Heart left ventricle (tissue), 13 donors: ENCODE data around the gene OR5AC2.

Experiments used
- CTCF ChIP-seq, 12 donors: fragments of 200-600 bp; sonication (generic) in 4 of 12; IDR thresholded peaks; one replicate each; pipeline versions ENCODE4 v1.5.0 to v1.8.0; 2018 to 2022; ENCODE audit warnings: antibody characterized with exemption in 12 of 12, mild to moderate bottlenecking in 5 of 12
- POLR2A ChIP-seq, 2 donors: fragments of 450-650 bp; IDR thresholded peaks; one replicate each; pipeline ENCODE4 v1.6.1; 2017; ENCODE audit warnings: antibody characterized with exemption in 2 of 2, mild to moderate bottlenecking in 2 of 2, moderate library complexity in 2 of 2
- donor health status: ischemic (EF 13 %, LVEDD 7.1; RV severe dilation, severe dysfunction).
- donor health status: DM: no; HTN: yes; CAD: no.
- donor health status: DM: no; HTN: no; CAD: no.
- donor health status: ischemic (EF 25% LVEDD 6.9; RV normal size, moderate dysfunction).
- donor health status: ischemic (EF 25% LVEDD 5.7; RV mildly dilated, moderate dysfunction).
- donor health status: ischemic (EF 35%, LVEDD 5.7; RV mildly dilated, moderate dysfunction).
- donor health status: nonischemic (EF 11% LVEDD 7.7; RV severe dilation, severe dysfunction).
- donor health status: DM: yes; HTN: yes; CAD: no.
- donor health status: PGD.
- donor health status: ischemic (EF 29% LVEDD 5.4; RV normal size, mild dysfunction).
- donor health status: nonischemic (EF 23%, LVEDD 6.1; RV moderate dilation, normal function).

- TF ChIP-seq CTCF (IDR thresholded peaks at IDR 0.05) (peak; percentile 74 to 94 (median 84)), POLR2A (IDR thresholded peaks at IDR 0.05) (no peak)
These were observed 47.5 kb upstream of the OR5AC2 start for GRCh38 chr3:98039322-98040024.
